H9 (cell line): ENCODE measurements around the gene SEMA5A. TPM values are rescaled to one million over a fixed set of nuclear protein-coding genes. Genes with fewer than 3 reads are reported as not detected.

Source experiments
- DNase-seq: peaks from one replicate; pipeline ENCODE4 v3.0.0-alpha.2; 2017
- H2AFZ ChIP-seq: one replicate; pipeline ENCODE4 v1.6.1; 2013; ENCODE audit warnings: mild to moderate bottlenecking, low read length, control low read depth, moderate library complexity
- H2AK5ac ChIP-seq: 2 replicates; pipeline ENCODE4 v1.6.1; 2013; ENCODE audit warnings: low read length, control low read depth, mixed read lengths; ENCODE audit not compliant: insufficient read length
- H2BK120ac ChIP-seq: one replicate; pipeline ENCODE4 v1.6.1; 2013; ENCODE audit warnings: low read depth, mild to moderate bottlenecking, low read length, control low read depth, inconsistent platforms; ENCODE audit not compliant: poor library complexity, severe bottlenecking
- H2BK12ac ChIP-seq: 2 replicates; pipeline ENCODE4 v1.6.1; 2013; ENCODE audit warnings: low read length, control low read depth, mixed read lengths, low read depth; ENCODE audit not compliant: insufficient read length
- H2BK15ac ChIP-seq: 2 replicates; pipeline ENCODE4 v1.6.1; 2013; ENCODE audit warnings: low read depth, low read length, control low read depth
- H2BK20ac ChIP-seq: one replicate; pipeline ENCODE4 v1.6.1; 2013; ENCODE audit warnings: low read depth, mild to moderate bottlenecking, low read length, control low read depth, inconsistent platforms; ENCODE audit not compliant: poor library complexity, severe bottlenecking
- H2BK5ac ChIP-seq: 2 replicates; pipeline ENCODE4 v1.6.1; 2013; ENCODE audit warnings: low read length, control low read depth, mixed read lengths; ENCODE audit not compliant: insufficient read length
- H3K14ac ChIP-seq: 2 replicates; pipeline ENCODE4 v1.6.1; 2013; ENCODE audit warnings: low read length, control low read depth; ENCODE audit not compliant: insufficient read depth
- H3K18ac ChIP-seq: 2 replicates; pipeline ENCODE4 v1.6.1; 2013; ENCODE audit warnings: low read depth, mild to moderate bottlenecking, mixed read lengths, low read length, control low read depth; ENCODE audit not compliant: insufficient read length
- H3K23ac ChIP-seq: 2 replicates; pipeline ENCODE4 v1.6.1; 2013; ENCODE audit warnings: low read length, control low read depth, mixed read lengths, low read depth; ENCODE audit not compliant: insufficient read length
- H3K23me2 ChIP-seq: 2 replicates; pipeline ENCODE4 v1.6.1; 2013; ENCODE audit warnings: low read depth, mild to moderate bottlenecking, mixed read lengths, low read length, control low read depth; ENCODE audit not compliant: insufficient read length, poor library complexity, severe bottlenecking
- H3K27ac ChIP-seq: 2 replicates; pipeline ENCODE4 v1.5.1; 2013; ENCODE audit warnings: low read length, control low read depth, mixed read lengths, low read depth; ENCODE audit not compliant: insufficient read length
- H3K27me3 ChIP-seq: 2 replicates; pipeline ENCODE4 v1.6.1; 2013; ENCODE audit warnings: low read length, control low read depth, inconsistent platforms; ENCODE audit not compliant: insufficient read depth
- H3K4ac ChIP-seq: 2 replicates; pipeline ENCODE4 v1.6.1; 2013; ENCODE audit warnings: low read depth, mild to moderate bottlenecking, control low read depth, inconsistent platforms, low read length, moderate library complexity
- H3K4me1 ChIP-seq: 2 replicates; pipeline ENCODE4 v1.6.1; 2013; ENCODE audit warnings: low read length, control low read depth, inconsistent platforms; ENCODE audit not compliant: insufficient read depth
- H3K4me2 ChIP-seq: 2 replicates; pipeline ENCODE4 v1.6.1; 2013; ENCODE audit warnings: low read length, control low read depth, mixed read lengths; ENCODE audit not compliant: insufficient read length, insufficient read depth
- H3K56ac ChIP-seq: 2 replicates; pipeline ENCODE4 v1.6.1; 2013; ENCODE audit warnings: low read depth, mild to moderate bottlenecking, mixed read lengths, low read length, control low read depth; ENCODE audit not compliant: insufficient read length
- H3K79me1 ChIP-seq: 2 replicates; pipeline ENCODE4 v1.6.1; 2013; ENCODE audit warnings: low read depth, mild to moderate bottlenecking, moderate library complexity, low read length, control low read depth, inconsistent platforms; ENCODE audit not compliant: insufficient read depth, poor library complexity, severe bottlenecking
- H3K79me2 ChIP-seq: 2 replicates; pipeline ENCODE4 v1.6.1; 2013; ENCODE audit warnings: low read length, control low read depth, inconsistent platforms; ENCODE audit not compliant: insufficient read depth
- H3K9ac ChIP-seq: 2 replicates; pipeline ENCODE4 v1.6.1; 2013; ENCODE audit warnings: low read length, control low read depth, mixed read lengths; ENCODE audit not compliant: insufficient read length; ENCODE audit errors: extremely low read depth
- H3K9me3 ChIP-seq: one replicate; pipeline ENCODE4 v1.6.1; 2013; ENCODE audit warnings: low read depth, low read length, inconsistent platforms; ENCODE audit not compliant: control insufficient read depth
- H3T11ph ChIP-seq: one replicate; pipeline ENCODE4 v1.6.1; 2013; ENCODE audit warnings: mild to moderate bottlenecking, low read length, control low read depth, inconsistent platforms
- H4K20me1 ChIP-seq: one replicate; pipeline ENCODE4 v1.6.1; 2013; ENCODE audit not compliant: control insufficient read depth, insufficient read length, insufficient read depth
- H4K5ac ChIP-seq: 2 replicates; pipeline ENCODE4 v1.6.1; 2013; ENCODE audit warnings: low read depth, mild to moderate bottlenecking, mixed read lengths, low read length, control low read depth; ENCODE audit not compliant: insufficient read length
- H4K8ac ChIP-seq: replicated peaks from 2 replicates; pipeline ENCODE4 v1.6.1; 2013; ENCODE audit warnings: low read length, control low read depth, mixed read lengths, low read depth; ENCODE audit not compliant: insufficient read length
- H4K91ac ChIP-seq: 2 replicates; pipeline ENCODE4 v1.6.1; 2013; ENCODE audit warnings: low read depth, mild to moderate bottlenecking, moderate library complexity, mixed read lengths, low read length, control low read depth; ENCODE audit not compliant: insufficient read length
- H3K27ac Mint-ChIP-seq, 3 experiments: 2 replicates in 2 of 3; 3 replicates in 1 of 3; pipeline ENCODE4 v1.8.0; 2020 to 2021; ENCODE audit warnings: mixed read lengths in 3 of 3, mild to moderate bottlenecking in 1 of 3, moderate library complexity in 1 of 3
- H3K27me3 Mint-ChIP-seq: 2 replicates; pipeline ENCODE4 v1.8.0; 2021; ENCODE audit warnings: low read depth, mild to moderate bottlenecking, moderate library complexity, mixed read lengths
- H3K36me3 Mint-ChIP-seq, 3 experiments: 2 replicates in 2 of 3; 3 replicates in 1 of 3; pipeline ENCODE4 v1.8.0; 2020 to 2021; ENCODE audit warnings: low read depth in 3 of 3, mixed read lengths in 3 of 3; ENCODE audit not compliant: insufficient read depth in 1 of 3
- H3K4me1 Mint-ChIP-seq, 2 experiments: 2 replicates each; pipeline ENCODE4 v1.8.0; 2020; ENCODE audit warnings: mixed read lengths in 2 of 2
- H3K4me3 Mint-ChIP-seq, 2 experiments: 2 replicates in 1 of 2; 3 replicates in 1 of 2; pipeline ENCODE4 v1.8.0; 2020 to 2021; ENCODE audit warnings: mild to moderate bottlenecking in 2 of 2, mixed read lengths in 2 of 2, moderate library complexity in 1 of 2
- H3K9me3 Mint-ChIP-seq, 2 experiments: 2 replicates in 1 of 2; 3 replicates in 1 of 2; pipeline ENCODE4 v1.8.0; 2020; ENCODE audit warnings: mild to moderate bottlenecking in 2 of 2, mixed read lengths in 2 of 2, moderate library complexity in 1 of 2
- WGBS: extraction: QIAGEN DNeasy Blood & Tissue Kit; methylation state at CpG from one replicate; pipeline ENCODE4 v1.1.7; 2013; ENCODE audit warnings: missing lambda C conversion rate, low lambda C conversion rate, mixed read lengths; ENCODE audit not compliant: insufficient read length; ENCODE audit errors: extremely low coverage; 5-methylcytosine and 5-hydroxymethylcytosine counted together
- total RNA-seq: library from RNA; stranded (reverse); gene quantifications from 2 replicates; pipeline ENCODE4 v1.2.1, GENCODE V29; 2021
- TF ChIP-seq, protein P1 (sequence below): fragments of 200-600 bp; sonication (generic); conservative IDR thresholded peaks from 3 replicates; pipeline ENCODE4 v1.8.0; 2021; ENCODE audit warnings: antibody characterized with exemption, mild to moderate bottlenecking

Gene SEMA5A
- total RNA-seq, 1 experiment from 2014 or later = 4.3 TPM

DNA sequence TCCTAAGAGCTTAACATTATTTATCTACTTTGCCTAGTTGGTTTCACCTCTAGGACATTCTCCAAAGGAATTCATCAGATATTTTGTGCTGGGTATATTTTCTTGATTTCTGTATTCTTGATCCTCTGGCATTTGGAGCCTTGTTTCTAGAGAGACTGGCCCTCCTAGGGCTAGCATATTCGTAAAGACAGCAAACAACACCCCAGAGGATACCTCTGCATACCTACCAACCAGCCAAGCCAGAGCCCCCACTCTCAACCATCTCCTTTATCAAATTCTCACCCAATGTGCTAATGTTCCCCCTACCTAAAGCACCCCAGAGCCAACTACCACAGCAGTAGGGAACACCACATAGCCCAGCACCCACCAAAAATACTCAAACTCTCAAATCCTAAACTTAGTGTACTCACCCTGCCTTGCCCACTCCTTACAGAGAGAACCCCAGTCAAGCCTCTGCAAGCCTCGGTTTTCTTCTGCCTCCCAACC lies 149.5 kb downstream of the SEMA5A start:
- no peaks in the 10 kb centered on the region for H3K9me3 ChIP-seq
- H4K20me1 ChIP-seq = no peaks in the 10 kb centered on the region
- no peaks in the 10 kb centered on the region; the same call in 1 of the 2 replicates for H3K79me2 ChIP-seq
- no peak overlapping the region for H2AK5ac ChIP-seq
- H4K91ac ChIP-seq = no peak overlapping the region
- H3K9me3 Mint-ChIP-seq = peaks cover 2 to 6% of the 10 kb centered on the region in 2 experiments
- no peak overlapping the region for H2BK15ac ChIP-seq
- H3K4me1 Mint-ChIP-seq = peaks cover 11% of the 10 kb centered on the region in 2 experiments
- H3K23me2 ChIP-seq = no peaks in the 10 kb centered on the region
- H3K27ac Mint-ChIP-seq = no peak overlapping the region
- H3K23ac ChIP-seq = no peak overlapping the region
- no peaks in the 10 kb centered on the region for H3K27me3 Mint-ChIP-seq
- WGBS = no CpG with 5 or more reads among the region's 2 CpGs
- H3K4ac ChIP-seq = no peak overlapping the region
- no peak overlapping the region for H2BK5ac ChIP-seq
- no peak overlapping the region for H3K18ac ChIP-seq
- no peak overlapping the region for H2BK120ac ChIP-seq
- H2BK12ac ChIP-seq = no peak overlapping the region
- TF ChIP-seq, protein P1, sequence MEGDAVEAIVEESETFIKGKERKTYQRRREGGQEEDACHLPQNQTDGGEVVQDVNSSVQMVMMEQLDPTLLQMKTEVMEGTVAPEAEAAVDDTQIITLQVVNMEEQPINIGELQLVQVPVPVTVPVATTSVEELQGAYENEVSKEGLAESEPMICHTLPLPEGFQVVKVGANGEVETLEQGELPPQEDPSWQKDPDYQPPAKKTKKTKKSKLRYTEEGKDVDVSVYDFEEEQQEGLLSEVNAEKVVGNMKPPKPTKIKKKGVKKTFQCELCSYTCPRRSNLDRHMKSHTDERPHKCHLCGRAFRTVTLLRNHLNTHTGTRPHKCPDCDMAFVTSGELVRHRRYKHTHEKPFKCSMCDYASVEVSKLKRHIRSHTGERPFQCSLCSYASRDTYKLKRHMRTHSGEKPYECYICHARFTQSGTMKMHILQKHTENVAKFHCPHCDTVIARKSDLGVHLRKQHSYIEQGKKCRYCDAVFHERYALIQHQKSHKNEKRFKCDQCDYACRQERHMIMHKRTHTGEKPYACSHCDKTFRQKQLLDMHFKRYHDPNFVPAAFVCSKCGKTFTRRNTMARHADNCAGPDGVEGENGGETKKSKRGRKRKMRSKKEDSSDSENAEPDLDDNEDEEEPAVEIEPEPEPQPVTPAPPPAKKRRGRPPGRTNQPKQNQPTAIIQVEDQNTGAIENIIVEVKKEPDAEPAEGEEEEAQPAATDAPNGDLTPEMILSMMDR = no peak
- H3K79me1 ChIP-seq = no peaks in the 10 kb centered on the region
- peaks cover 2 to 7% (median 2%) of the 10 kb centered on the region in 3 experiments; a peak in 2 of 7 replicates for H3K36me3 Mint-ChIP-seq
- H3K27ac ChIP-seq = no peak overlapping the region
- no peak for DNase-seq
- H3K9ac ChIP-seq = no peak overlapping the region
- no peaks in the 10 kb centered on the region for H3K27me3 ChIP-seq
- no peak overlapping the region for H4K8ac ChIP-seq
- no peak overlapping the region for H4K5ac ChIP-seq
- H2AFZ ChIP-seq = no peak overlapping the region
- no peak overlapping the region for H3K4me3 Mint-ChIP-seq
- no peak overlapping the region for H3K14ac ChIP-seq
- no peaks in the 10 kb centered on the region; the same call in 1 of the 2 replicates for H3K4me1 ChIP-seq
- no peak overlapping the region for H3K56ac ChIP-seq
- H3K4me2 ChIP-seq = no peak overlapping the region
- H3T11ph ChIP-seq = no peak overlapping the region
- H2BK20ac ChIP-seq = no peak overlapping the region
